Raji (cell line): ENCODE results near the gene CLMP.

Experiments
- POLR2A ChIP-seq: IDR thresholded peaks from 2 replicates; pipeline ENCODE4 v1.6.1; 2011; ENCODE audit warnings: low read depth, low read length, control low read depth; ENCODE audit not compliant: insufficient read depth

Gene CLMP

GRCh38 chr11:123054301-123055065 is 140.6 kb downstream of the CLMP start:
- peak; percentile 33; the same call in 1 of the 2 replicates for TF ChIP-seq POLR2A

GRCh38 chr11:123052901-123053721 is 141.9 kb downstream of the CLMP start:
- no peak for TF ChIP-seq POLR2A

- TF ChIP-seq POLR2A = no peak
These were observed 143.4 kb downstream of the CLMP start for GRCh38 chr11:123051634-123052033.

DNA sequence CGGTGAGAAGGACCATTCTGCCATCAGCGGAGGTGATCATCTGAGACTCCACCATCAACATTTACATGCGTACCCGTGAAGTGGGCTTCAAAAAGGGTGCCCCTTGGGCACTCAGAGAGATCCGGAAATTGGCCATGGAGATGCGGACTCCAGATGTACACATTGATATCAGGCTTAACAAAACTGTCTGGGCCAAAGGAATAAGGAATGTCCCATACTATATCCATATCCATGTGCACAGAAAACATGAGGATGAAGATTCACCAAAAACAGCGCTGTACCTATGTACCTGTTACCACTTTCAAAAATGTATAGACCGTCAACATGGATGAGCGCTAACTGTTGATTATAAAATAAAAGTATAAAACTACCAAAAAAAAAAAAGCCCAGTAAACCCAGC is 143.9 kb downstream of the CLMP start:
- TF ChIP-seq POLR2A = no peak

GRCh38 chr11:123047947-123048293 is 147.1 kb downstream of the CLMP start:
- no peak for TF ChIP-seq POLR2A

DNA sequence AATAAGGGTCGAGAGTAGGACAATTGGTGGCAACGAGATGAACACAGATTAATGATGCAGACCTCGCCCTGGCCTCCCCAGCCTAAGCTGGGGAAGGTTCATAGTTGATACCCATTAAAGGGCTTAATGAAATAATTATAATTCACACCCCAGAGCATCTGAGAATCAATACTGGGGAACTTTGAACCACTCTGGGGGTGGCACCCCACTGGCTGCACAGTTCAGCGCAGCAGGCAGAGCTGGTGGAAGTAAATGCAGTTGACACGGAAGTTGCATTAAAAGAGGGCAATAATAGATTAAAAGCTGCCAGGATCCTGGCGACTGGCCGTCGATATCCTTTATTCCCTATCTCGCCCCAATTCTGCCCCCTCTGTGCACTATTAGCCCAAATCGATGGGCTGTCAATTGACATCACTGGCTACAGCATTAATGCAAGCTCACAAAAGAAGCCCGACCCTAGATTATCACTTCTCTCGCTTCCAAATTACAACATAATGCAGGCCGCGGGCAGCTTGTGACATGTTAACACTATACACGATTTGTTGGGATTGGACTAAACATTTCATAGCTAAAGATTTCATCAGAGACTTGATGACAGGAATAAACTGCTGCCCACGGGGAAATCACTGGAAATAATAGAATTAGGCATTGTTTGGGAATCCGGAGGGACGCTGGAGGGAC is 147.6 kb downstream of the CLMP start:
- no peak for TF ChIP-seq POLR2A

GRCh38 chr11:123046473-123047259 is 148.4 kb downstream of the CLMP start:
- no peak for TF ChIP-seq POLR2A

GRCh38 chr11:123045101-123045500 is 149.9 kb downstream of the CLMP start:
- no peak for TF ChIP-seq POLR2A

DNA sequence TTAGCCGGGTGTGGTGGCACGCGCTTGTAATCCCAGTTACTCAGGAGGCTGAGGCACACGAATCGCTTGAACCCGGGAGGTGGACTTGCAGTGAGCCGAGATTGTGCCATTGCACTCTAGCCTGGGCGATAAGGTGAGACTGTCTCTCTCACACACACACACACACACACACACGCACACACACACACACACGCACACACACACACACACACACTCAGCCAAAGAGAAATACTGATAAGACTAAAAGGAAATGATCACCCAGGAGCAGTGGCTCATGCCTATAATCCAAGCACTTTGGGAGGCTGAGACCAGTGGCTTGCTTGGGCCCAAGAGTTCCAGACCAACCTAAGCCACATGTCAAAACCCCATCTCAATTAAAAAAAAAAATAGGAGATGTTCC is 153.9 kb downstream of the CLMP start:
- no peak for TF ChIP-seq POLR2A

GRCh38 chr11:123040111-123040432 is 155.0 kb downstream of the CLMP start:
- TF ChIP-seq POLR2A = no peak

DNA sequence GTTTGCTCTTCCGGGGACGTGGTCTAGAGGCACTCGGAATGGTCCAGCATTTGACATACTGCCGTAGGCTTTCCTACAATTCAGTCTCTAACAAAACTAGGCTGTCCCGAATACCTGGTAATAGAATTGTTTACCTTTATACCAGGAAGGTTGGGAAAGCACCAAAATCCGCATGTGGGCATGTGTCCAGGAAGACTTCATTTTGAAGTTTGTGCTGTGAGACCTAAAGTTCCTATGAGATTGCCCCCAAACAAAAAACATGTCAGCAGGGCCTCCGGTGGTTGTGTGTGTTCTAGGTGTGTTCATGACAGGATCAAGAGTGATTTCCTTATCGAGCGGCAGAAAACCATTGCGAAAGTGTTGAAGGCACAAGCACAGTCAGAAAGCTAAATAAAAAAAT is 159.2 kb downstream of the CLMP start:
- TF ChIP-seq POLR2A = no peak

DNA sequence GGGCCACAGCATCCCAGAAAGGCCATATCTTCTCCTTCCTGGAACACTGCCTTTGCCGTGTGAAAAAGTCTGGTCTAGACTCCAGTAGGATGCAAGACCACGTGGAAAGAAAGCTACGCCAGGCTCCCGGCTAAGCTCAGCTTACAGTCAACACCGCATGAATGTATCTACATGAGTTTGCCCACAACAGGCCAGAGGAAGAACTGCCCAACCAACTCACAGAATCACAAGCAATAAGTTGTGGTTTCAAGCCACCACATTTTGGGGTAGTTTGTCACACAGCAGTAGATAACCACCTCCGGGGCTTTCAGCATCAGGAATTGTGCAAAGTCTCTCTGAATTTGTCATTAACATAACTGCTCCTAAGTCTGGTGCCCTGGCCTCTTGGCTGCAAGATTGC is 160.5 kb downstream of the CLMP start:
- no peak for TF ChIP-seq POLR2A

GRCh38 chr11:123033895-123034294 is 161.2 kb downstream of the CLMP start:
- TF ChIP-seq POLR2A = no peak

- TF ChIP-seq POLR2A = no peak
These were observed 164.5 kb downstream of the CLMP start for GRCh38 chr11:123030517-123030916.

DNA sequence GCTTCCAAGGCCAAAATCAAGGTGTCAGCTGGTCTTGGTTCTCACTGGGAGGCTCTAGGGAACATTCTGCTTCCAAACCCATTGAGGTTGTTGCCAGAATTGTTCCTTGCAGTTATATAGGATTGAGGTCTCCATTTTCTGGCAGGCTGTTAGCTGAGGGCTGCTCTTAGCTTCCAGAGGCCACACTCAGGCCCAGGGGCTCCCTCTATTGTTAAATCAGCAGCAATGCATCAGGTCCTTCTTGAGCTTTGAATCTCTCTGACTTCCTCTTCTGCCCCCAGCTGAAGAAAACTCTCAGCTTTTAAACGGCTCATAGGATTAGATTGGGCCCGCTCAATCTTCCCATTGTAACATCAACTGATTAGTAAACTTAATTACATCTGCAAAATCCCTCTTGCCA is 174.1 kb downstream of the CLMP start:
- TF ChIP-seq POLR2A = no peak
